Embryonic facial prominence (tissue), 1 donor: Measurements from ENCODE around the gene DNER.

Source experiments
- DNase-seq: peaks from one replicate; pipeline ENCODE4 v3.0.0-alpha.2; 2016; ENCODE audit errors: extremely low spot score

Gene DNER

DNA sequence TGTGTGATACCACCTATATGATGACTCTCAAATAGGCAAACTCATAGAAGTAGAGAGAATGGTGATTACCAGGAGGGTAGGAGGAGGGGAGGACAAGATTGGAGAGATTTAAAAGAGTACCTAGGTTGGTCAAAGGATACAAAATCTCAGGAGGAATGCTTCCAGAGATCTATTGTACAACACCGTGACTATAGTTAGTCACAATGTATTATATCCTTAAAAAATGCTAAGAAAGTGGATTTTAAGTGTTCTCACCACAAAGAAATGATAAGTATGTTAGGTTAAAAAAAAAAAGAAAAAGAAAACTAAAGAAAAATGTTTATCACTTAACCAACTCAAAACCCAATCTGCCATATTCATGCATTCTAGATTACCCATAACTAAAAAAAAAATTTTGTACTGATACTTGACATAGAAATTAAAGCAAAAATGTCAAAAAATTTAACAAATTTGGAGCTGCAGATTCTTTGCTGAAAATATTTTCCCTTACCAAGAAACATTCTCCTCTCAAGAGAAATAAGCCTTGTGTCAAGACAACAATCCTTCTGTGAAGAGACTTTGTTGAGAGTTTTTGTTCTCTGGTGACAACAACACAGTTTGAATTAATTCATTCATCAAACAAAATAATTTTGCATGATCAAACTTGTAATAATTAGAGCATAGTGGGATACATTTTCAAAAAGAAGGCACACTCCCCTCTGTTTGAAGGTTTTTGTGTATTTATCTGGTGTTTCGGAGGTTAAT, 213.1 kb downstream of the DNER start:
- no peak for DNase-seq

DNA sequence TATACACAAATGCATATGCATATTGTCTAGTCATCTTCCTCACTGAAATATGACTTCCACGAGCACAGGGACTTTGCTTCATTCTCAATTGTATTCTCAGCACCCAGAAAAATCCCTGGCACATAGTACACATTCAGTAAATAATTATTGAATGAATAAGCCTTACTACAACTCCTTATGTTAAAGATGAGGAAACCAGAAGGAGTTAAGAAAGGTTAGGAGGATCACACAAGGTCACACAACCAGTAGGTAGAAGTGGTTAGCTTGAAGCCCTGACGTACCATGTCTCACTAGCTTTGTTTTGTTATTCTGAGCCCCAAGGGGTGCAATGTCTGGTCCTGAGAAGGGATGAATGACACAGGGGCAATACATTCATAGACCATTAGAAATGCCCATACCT, 222.3 kb downstream of the DNER start:
- DNase-seq = no peak

DNA sequence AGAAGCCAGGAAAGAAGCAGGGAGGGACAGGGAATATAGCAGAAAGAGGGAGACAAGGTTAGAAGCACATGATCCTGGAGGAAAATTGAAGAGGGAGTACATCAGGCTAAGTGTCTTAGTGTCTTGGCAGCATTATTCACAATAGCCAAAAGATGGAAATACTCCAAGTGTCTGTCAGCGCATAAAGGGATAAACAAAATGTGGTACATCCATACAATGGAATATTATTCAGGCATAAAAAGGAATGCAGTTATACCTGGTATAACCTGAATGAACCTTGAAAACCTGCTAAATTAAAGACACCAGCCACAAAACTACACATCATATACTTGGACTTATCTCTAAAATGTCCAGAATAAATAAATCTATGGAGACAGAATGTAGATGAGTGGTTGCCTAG, 224.2 kb downstream of the DNER start:
- DNase-seq = no peak

DNA sequence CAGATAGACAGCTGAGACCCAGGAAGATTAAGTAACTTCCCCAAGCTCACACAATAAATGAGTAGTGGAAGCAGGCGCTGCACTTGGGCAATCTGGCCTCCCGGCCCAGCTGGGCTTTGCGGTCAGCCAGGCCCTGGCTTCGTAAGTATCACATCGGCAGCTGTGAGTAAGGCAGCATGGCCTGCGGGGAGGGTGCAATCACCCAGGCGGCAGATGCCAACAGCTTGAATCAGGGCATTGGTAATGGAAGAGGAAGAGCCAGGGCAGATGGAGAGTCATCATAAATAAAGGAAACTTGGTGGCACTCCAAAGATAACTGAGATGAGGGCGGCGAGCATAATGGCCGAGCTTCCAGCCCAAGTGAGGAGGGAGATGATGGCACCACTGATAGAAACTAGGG, 225.3 kb downstream of the DNER start:
- no peak for DNase-seq

DNA sequence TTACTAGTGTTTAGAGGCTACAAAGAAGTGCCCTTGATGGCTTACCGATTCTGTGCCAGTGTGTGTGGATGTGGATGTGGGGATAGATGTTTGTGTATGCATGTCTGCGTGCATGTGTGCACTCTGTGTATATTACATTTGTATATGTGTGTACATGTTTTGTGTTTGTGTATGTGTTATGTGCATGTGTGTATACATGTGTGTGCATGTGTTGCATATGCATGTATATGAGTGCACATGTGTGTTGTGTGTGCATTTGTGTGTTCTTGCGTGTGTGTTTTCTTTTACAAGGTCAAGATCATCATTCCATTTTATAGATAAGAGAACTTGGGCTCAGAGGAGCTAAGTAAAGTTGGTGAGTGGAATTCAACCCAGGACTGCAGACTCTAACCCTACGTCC, 226.1 kb downstream of the DNER start:
- no peak for DNase-seq

DNA sequence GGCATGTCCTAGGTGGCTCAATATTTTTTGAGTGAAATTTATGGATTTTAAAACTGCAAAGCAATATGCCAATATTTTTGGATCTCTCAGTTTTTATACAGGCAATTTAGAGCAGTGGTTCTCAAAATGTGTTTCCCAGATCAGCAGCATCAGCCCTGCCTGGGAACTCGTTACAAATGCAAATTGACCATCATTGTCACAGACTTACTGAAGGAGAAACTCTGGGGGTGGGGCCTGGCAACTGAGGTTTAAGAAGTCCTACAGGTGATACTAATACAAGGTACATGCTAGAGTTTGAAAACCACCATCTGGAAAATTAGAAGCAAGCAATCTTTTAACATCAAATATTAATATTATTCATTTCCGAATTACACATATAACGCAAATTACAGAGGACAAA, 227.7 kb downstream of the DNER start:
- DNase-seq = no peak

DNA sequence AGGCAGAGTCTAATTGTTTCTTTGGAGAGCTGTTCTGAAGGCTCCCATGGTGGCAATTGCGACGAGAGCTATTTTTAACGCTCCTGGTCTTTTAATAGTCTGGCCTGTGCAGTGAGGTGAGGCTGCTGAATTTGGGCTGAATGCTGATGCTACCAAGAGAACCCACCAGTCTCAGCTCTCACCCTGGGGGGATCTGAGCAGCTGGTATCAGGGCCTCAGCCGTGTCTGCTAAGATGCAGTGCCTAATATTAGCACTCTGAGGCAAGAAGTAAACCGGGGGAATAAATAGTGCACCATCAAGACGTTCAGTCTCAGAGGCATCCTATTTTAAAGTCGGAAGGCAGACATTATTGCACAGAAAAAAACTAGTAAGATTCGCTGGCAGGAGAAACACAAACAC, 228.5 kb downstream of the DNER start:
- DNase-seq = no peak

DNA sequence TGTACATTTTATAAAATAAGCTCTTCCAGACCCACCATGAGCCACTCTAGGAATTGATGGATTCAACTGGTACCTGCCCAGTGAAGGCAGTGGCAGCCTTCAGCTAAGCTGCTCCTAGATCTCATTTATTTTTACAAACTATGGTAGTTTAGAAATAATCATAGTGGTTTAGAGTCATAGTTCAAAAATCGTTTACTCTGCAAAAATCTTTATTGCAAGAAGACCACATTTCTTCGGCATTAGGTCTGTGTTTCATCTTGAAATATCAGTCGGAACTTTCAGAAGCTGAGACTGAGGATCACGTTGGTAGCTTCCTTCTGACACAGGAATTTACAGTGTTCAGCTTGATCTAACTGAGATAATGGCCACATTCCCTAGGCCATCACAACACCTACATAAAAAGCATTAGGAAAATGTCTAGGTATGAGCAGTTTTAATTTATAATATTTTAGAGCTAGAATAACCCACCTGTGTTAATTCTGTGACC, 237.0 kb downstream of the DNER start:
- no peak for DNase-seq

DNA sequence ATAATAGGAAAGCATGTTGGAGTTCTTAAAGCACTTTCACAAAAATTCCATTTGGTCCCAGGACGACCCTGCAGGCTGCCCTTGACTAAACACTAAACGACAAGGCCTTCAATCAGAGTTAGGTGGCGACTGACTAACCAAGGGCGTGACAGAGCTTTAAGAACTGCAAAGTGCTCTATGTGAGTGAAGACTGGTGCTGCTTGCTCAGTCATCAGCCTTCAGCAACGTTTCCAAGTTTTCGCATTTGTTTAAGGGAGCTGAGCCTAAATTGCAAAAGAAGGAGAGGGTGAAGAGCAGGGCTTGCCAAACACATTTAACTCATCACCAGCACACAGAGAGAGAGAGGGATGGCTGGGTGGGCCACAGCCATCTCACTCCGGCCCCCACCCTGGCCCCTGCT, 238.6 kb downstream of the DNER start:
- no peak for DNase-seq

DNA sequence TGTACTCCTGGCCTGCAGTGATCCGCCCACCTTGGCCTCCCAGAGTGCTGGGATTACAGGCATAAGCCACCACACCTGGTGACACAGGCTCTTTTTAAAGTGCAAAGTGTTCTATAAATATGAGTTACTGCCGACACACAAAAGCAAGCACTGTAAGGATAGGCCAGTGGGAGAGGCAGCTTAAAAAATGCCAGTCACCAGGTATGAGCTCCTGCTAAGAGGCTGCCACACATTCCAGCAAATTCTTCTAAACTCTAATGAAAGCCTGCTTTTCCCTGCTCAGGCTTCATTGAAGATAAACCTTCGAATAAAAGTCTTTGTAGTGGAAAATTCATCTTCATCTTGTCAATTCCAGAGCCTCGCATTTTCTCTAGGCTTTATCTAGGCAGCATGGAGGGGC, 240.2 kb downstream of the DNER start:
- no peak for DNase-seq

DNA sequence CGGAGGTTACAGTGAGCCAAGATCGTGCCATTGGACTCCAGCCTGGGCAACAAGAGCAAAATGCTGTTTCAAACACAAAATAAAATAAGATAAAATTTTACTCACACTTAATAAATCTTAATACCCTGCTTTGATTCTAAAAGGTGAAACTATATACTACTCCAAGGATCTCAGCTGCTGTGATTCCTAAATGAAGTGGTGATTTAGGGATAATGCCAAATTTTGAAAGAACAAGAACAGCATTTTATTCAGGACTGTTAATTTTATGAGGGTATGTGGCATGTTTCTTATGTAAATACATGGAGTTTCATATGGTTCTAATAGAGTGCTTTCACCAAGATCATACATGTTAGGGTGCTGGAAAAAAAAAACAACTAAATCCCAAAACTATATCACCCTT, 243.6 kb downstream of the DNER start:
- no peak for DNase-seq

DNA sequence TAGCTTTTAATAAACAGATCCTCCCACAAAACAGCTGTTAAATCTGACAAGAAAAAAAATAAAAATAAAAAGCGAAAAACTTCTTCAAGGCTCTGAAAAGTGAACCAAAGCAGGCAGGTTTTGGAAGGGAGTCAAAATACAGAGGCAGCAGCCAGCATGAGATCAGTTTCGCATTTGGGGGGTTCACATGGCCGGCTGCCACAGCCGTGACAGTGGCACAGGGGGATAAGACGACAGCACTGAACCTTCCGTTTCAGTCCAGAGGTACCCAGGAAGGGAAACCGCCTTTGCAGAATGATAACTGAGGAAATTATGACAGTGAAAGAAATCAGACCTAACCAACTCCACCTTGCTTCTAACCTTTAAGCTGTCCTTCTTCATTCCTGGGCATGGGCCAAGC, 246.6 kb downstream of the DNER start:
- no peak for DNase-seq

DNA sequence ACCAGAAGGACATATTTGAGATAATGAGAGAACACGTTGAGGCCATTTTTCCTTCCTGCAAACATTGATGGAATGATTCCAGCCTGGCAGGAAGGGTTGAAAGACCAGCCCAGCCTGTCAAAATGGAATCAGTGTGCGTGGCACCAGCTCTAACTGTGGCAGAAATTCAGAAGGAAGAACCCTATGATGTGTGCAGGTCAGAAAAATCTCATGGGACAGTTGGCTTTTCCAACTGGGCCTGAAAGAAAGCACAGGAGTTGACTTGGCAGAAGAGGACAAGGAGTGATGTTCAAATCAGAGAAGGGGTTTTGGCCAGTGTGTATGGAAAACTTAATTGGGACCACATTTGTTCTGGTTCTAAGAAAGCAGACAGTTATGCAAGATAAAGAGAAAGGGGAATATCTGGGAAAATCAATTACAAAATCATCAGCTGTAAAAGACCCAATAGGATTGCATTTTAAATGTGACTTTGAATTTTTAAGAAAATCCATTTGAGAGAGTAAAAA, 250.5 kb downstream of the DNER start:
- DNase-seq = no peak

DNA sequence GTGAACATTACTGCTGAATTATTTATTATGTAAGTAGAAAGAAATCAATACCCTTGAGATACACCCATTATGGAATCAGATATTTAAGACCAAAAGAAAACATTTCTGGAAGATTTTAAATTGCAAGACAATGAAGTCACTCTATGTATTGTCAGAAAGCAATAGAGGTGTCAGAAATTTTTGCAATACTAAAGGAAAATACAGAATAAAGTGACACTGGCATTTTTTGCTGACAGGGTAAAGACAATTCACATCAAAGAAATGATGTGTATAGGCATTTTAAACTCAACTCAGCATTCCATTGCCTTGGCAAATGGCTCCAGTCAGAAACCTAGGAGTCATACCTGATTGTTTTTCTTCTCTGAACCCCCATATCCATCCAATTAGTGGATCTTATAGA, 252.2 kb downstream of the DNER start:
- DNase-seq = no peak

DNA sequence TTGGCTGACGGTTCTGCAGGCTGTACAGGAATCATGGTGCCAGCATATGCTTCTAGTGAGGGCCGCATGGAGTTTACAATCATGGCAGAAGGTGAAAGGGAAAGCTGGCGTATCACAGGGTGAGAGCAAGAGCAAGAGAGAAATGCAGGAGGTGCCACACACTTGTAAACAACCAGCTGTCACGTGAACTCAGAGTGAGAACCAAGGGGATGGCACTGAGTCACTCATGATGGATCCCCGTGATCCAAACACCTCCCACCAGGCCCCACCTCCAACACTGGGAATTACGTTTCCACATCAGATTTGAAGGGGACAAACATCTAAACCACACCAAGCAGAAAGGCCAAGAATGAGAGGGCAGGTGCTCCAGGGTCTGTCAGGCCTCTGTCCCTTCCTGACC, 258.3 kb downstream of the DNER start:
- DNase-seq = no peak

DNA sequence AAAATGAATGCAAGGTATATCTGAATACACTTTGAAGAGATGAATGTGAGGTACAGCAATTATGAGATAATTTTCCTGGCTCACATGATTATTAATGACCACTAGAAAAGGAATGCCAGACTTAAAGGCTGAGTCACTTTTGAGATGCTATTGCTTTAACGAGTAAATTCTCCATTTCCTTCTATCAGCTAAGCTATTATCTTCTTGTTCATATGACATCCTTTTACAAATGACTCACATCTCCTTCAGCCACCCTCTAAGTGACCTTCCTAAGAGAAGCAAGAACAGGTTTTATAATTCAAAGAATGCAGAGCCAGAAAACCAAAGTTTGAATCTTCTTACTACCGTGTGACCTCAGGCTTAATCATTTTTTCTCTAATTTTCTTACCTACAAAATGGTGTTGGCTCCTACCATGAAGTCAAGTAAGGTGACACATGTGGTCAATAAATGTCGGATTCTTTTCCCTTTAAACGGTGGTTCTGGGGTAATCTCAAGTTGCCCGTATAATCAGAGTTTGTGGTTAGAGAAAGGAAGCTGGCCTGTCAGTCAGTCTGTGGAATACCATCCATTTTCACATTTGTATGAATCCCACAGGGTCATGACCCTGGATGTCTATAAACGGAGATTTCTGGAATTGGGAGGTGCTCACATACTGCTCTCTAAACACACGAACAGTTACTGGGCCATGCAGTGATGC, 259.3 kb downstream of the DNER start:
- no peak for DNase-seq

DNA sequence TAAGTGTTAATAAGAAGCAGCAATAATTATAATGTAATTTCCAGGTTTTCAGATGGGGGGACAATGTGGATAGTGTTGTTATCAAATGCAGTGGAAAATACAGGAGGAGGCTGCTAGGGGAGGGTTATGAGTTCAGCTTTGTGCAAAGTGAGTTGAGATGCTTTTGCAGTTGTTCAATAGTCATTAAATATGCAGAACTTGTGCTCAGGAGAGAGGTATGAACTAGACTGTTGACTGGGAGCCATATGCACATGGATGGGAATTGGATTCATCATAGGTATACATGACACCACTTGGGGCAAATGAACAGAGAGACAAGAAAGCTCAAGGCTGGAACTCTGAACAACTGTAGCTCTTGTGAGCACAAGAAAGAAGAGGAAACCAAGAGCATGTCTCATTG, 261.1 kb downstream of the DNER start:
- DNase-seq = no peak

DNA sequence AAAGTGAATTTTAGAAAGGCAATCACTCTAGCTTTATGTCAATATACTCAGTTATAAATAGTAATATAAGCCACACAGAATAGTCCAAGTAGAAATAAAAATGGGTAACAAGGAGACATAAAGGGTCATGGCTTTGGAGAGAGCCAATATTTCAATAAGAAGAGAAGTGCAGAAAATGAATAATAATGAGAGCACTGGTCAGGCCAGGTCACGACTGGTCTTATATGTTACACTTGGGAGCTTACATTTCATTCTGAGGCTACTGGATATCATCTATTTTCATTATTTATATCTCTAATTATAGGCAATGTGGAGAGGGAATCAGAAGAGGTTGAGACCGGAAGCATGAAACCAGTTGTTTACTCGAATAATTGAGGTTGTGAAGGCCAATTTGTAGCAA, 262.5 kb downstream of the DNER start:
- DNase-seq = no peak

DNA sequence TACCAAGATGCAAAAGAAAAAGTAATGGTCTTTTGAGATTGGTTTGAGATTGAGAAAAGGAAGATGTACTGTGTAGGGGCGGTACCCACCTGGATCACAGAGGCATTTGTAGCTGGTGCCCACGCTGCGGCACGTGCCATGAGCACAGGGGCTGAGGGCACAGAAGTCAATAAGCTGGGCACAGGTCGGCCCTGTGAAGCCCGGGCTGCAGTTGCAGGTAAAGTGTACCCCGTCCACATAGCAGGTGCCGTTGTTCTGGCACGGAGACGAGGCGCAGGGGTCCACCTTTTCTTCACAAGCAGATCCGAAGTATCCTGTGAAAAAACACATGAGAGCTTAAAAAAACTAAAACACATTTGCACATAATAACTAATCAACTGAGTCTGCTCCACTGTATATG, 267.1 kb downstream of the DNER start:
- DNase-seq = no peak

DNA sequence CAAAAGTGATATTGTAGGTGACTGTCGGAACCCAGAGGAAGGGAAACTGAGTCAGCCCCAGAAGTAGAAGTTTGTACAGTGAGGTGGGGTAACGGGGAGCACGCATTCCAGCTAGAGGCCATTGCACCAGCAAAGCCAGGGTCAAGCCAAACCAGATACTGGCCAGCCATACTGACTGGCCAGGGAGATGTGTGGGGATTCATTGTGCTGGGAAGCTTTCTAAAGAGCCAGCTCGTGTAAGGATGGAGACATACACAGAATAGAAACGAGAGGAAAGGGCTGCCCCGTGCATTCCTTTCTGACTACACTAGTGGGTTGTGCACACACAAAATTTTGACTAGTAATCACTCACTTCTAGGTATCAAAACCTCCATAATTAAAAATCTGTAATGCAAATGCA, 268.0 kb downstream of the DNER start:
- no peak for DNase-seq

DNA sequence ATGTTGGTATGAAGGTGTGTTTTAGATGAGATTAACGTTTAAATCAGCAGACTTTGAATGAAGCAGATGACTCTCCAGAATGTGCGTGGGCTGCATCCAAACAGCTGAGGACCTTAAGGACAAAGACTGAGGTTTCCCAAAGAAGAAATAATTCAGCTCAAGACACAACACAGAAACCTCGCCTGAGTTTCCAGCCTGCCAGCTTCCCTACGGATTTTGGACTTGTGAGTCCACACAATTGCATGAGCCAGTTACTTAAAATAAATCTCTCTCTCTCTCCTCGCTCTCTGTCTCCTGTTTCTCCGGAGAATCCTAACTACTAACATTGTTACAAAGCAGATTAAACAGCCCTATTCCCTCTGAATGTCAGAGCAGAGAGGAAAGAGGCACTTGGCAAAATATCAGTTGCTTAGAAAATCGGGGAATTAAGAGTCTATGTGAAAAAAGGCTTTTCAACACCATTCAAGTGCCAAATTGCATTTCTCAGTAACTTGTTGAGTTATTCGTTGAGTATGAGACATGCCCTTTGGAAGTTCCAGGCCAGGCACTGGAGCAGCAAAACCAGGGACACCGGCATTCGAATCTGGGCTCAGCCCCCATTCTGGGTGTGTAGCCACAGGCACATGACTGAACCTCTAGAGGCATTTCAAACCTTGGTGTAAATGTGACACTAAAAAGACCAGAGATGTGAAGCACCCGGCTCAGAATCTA, 268.7 kb downstream of the DNER start:
- no peak for DNase-seq

DNA sequence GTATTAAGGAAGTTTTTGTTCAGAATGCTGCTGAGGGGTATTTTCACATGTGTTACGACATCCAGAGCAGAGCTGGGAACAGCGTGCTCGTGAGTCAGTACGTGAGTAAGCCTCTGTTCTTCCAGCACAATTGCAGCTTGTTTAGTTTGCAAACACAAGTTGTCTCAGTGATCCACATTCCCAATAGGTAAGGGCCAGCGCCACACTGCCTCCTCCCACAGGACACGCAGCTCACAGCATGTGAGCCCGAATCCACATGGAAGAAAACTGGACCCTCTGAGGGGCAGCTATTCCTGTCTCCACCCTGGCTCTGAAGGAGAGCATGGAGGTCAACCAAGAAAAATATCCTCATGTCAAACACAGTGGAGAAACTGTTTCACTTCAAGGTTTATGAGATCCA, 269.3 kb downstream of the DNER start:
- DNase-seq = no peak
